Fibroblast of upper back skin (primary cell): ENCODE results near the gene S100A4.
A peak's percentile ranks its signal among the peaks of the same experiment; 100 is the strongest.
"Not testable (repeated sequence)": the region's sequence is repeated elsewhere in the genome, so short reads cannot be mapped to it uniquely, and the experiment has no call there.

Experiments
- DNase-seq: peaks from one replicate; pipeline ENCODE4 v3.0.0-alpha.2; 2013

S100A4 gene

GRCh38 chr1:153566414-153567371 lies 21.1 kb upstream of the S100A4 start:
- DNase-seq, result peak; percentile 99

GRCh38 chr1:153565529-153566374 lies 20.1 kb upstream of the S100A4 start, which contains the start of gene S100A2:
S100A2 (minus strand) TSS chr1:153565844; CDS start chr1:153563877, 1,967 bp downstream.
- DNase-seq, result peak; percentile 92

- no peak for DNase-seq
These were observed 18.4 kb upstream of the S100A4 start for GRCh38 chr1:153563991-153564390.

- DNase-seq, result no peak
These were observed 17.9 kb upstream of the S100A4 start for GRCh38 chr1:153563483-153563901.

- DNase-seq, result not testable (repeated sequence)
These were observed 16.4 kb upstream of the S100A4 start for GRCh38 chr1:153562021-153562420.

GRCh38 chr1:153561466-153561985 lies 15.9 kb upstream of the S100A4 start:
- no peak for DNase-seq

- no peak for DNase-seq
These were observed 15.3 kb upstream of the S100A4 start for GRCh38 chr1:153560771-153561465.

- DNase-seq, result no peak
These were observed 14.6 kb upstream of the S100A4 start for GRCh38 chr1:153560241-153560640.

- DNase-seq, result no peak
These were observed 12.3 kb upstream of the S100A4 start for GRCh38 chr1:153557877-153558276.

- DNase-seq, result no peak
These were observed 10.7 kb upstream of the S100A4 start for GRCh38 chr1:153556348-153556747.

GRCh38 chr1:153553830-153554541 lies 8.4 kb upstream of the S100A4 start:
- DNase-seq, result no peak

- no peak for DNase-seq
These were observed 7.5 kb upstream of the S100A4 start for GRCh38 chr1:153553096-153553495.

GRCh38 chr1:153552335-153552734 lies 6.7 kb upstream of the S100A4 start:
- DNase-seq, result no peak

GRCh38 chr1:153550827-153551500 lies 5.4 kb upstream of the S100A4 start:
- no peak for DNase-seq

- no peak for DNase-seq
These were observed 4.8 kb upstream of the S100A4 start for GRCh38 chr1:153550398-153550758.

GRCh38 chr1:153549741-153550397 lies 4.3 kb upstream of the S100A4 start:
- no peak for DNase-seq

- peak; percentile 91 for DNase-seq
These were observed 3.4 kb upstream of the S100A4 start, which contains the start of gene S100A3 for GRCh38 chr1:153548722-153549688. S100A3 (minus strand) TSS chr1:153549258; CDS start chr1:153548485, 773 bp downstream.

- no peak for DNase-seq
These were observed 2.2 kb upstream of the S100A4 start for GRCh38 chr1:153547560-153548551.
